ENCODE results near the gene FBXW5. TPM values are rescaled to one million over a fixed set of nuclear protein-coding genes. Genes with fewer than 3 reads are reported as not detected.

FBXW5 gene
- total RNA-seq, 1 experiment from 2014 or later, result 62.2 TPM

DNA sequence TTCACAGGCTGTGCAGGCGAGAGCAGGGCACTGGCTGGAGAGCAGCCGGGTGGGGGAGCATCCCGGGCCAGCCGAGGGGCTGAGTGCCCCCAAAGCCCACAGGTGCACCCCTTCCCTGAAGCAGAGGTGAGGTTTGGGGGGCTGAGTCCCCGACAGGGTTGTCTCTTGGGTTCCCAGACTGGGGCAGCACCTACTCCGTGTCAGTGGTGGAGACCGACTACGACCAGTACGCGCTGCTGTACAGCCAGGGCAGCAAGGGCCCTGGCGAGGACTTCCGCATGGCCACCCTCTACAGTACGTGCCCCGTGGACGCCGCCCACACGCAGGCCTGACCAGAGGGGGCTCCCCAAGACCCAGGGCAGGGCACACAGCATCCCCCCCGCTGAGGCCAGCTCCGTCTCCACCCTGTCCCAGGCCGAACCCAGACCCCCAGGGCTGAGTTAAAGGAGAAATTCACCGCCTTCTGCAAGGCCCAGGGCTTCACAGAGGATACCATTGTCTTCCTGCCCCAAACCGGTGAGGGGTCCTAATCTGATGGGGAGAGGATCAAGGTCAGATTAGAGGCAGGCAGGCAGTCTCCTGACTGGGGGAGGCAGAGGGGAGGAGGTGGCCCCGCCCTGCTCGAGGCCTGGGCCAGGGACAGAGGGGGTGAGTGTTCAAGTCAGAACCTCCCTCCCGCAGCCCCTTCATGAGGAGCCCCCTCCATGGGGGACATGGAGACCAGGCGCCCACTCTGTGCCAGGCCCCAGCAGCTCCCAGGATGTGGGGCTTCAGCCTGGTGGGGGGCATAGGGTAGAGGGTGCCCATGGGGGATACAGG, 35.4 kb upstream of the FBXW5 start:
- no peaks in the 10 kb centered on the region for H3K27me3 ChIP-seq (ENCODE audit: insufficient read depth, low read length)
- H2BK12ac ChIP-seq (ENCODE audit: insufficient read length, low read depth, low read length), result no peak overlapping the region
- H2BK15ac ChIP-seq (ENCODE audit: low read depth, low read length), result no peak overlapping the region
- no peak overlapping the region for H3K18ac ChIP-seq (ENCODE audit: insufficient read length, low read depth, low read length)
- H2AK5ac ChIP-seq (ENCODE audit: insufficient read length, low read length), result no peak overlapping the region
- H3K4ac ChIP-seq (ENCODE audit: low read depth, low read length), result no peak overlapping the region
- no peaks in the 10 kb centered on the region for H3K79me1 ChIP-seq (ENCODE audit: insufficient read depth, low read depth, low read length, poor library complexity, severe bottlenecking)
- no peak overlapping the region for H2BK20ac ChIP-seq (ENCODE audit: low read depth, low read length, poor library complexity, severe bottlenecking)
- H3K27ac ChIP-seq (ENCODE audit: insufficient read length, low read depth, low read length), result no peak overlapping the region
- Mint-ChIP-seq H3K9me3 (no peaks in the 10 kb centered on the region), H3K4me1 (peaks cover 2 to 16% of the 10 kb centered on the region in 2 experiments), H3K27me3 (ENCODE audit: low read depth) (peaks cover 7% of the 10 kb centered on the region), H3K27ac (no peak overlapping the region), H3K4me3 (no peak overlapping the region), H3K36me3 (ENCODE audit: insufficient read depth in 1 of 3, low read depth in 3 of 3) (peaks cover 0 to 3% (median 0%) of the 10 kb centered on the region in 3 experiments; a peak in 1 of 7 replicates)
- TF ChIP-seq, protein P1, sequence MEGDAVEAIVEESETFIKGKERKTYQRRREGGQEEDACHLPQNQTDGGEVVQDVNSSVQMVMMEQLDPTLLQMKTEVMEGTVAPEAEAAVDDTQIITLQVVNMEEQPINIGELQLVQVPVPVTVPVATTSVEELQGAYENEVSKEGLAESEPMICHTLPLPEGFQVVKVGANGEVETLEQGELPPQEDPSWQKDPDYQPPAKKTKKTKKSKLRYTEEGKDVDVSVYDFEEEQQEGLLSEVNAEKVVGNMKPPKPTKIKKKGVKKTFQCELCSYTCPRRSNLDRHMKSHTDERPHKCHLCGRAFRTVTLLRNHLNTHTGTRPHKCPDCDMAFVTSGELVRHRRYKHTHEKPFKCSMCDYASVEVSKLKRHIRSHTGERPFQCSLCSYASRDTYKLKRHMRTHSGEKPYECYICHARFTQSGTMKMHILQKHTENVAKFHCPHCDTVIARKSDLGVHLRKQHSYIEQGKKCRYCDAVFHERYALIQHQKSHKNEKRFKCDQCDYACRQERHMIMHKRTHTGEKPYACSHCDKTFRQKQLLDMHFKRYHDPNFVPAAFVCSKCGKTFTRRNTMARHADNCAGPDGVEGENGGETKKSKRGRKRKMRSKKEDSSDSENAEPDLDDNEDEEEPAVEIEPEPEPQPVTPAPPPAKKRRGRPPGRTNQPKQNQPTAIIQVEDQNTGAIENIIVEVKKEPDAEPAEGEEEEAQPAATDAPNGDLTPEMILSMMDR (conservative IDR thresholded peaks at IDR 0.05), result no peak
- no peak overlapping the region for H3T11ph ChIP-seq (ENCODE audit: low read length)
- no peak overlapping the region for H2BK5ac ChIP-seq (ENCODE audit: insufficient read length, low read length)
- no peak overlapping the region for H3K4me2 ChIP-seq (ENCODE audit: insufficient read depth, insufficient read length, low read length)
- H4K5ac ChIP-seq (ENCODE audit: insufficient read length, low read depth, low read length), result no peak overlapping the region
- no peak overlapping the region for H2AFZ ChIP-seq (ENCODE audit: low read length)
- H3K23me2 ChIP-seq (ENCODE audit: insufficient read length, low read depth, low read length, poor library complexity, severe bottlenecking), result peaks cover 9% of the 10 kb centered on the region
- no peak overlapping the region for H3K9ac ChIP-seq (ENCODE audit: extremely low read depth, insufficient read length, low read length)
- H4K91ac ChIP-seq (ENCODE audit: insufficient read length, low read depth, low read length), result no peak overlapping the region
- no peak for DNase-seq
- H3K4me1 ChIP-seq (ENCODE audit: insufficient read depth, low read length), result no peaks in the 10 kb centered on the region; the same call in 1 of the 2 replicates
- WGBS (ENCODE audit: extremely low coverage, insufficient read length, low lambda C conversion rate), result no CpG with 5 or more reads among the region's 26 CpGs
- H3K23ac ChIP-seq (ENCODE audit: insufficient read length, low read depth, low read length), result no peak overlapping the region
- H3K56ac ChIP-seq (ENCODE audit: insufficient read length, low read depth, low read length), result no peak overlapping the region
- H3K79me2 ChIP-seq (ENCODE audit: insufficient read depth, low read length), result no peaks in the 10 kb centered on the region
- no peak overlapping the region for H4K8ac ChIP-seq (replicated peaks; ENCODE audit: insufficient read length, low read depth, low read length)
- H2BK120ac ChIP-seq (ENCODE audit: low read depth, low read length, poor library complexity, severe bottlenecking), result no peak overlapping the region
- no peaks in the 10 kb centered on the region for H4K20me1 ChIP-seq (ENCODE audit: control insufficient read depth, insufficient read depth, insufficient read length)
- H3K9me3 ChIP-seq (ENCODE audit: control insufficient read depth, low read depth, low read length), result no peaks in the 10 kb centered on the region
- peak overlapping the region; percentile 5; the same call in 1 of the 2 replicates for H3K14ac ChIP-seq (ENCODE audit: insufficient read depth, low read length)
